Skin of body (tissue), 2 donors: ENCODE measurements around the gene IL34. TPM values are rescaled to one million over a fixed set of nuclear protein-coding genes. Genes with fewer than 3 reads are reported as not detected.
A peak's percentile ranks its signal among the peaks of the same experiment; 100 is the strongest.

Experiments used
- DNase-seq: peaks from one replicate; lab custom pipeline; 2025; lab: John Stamatoyannopoulos, UW
- total RNA-seq: library from RNA; depleted of rRNA; stranded (reverse); fragments of >200 nt; gene quantifications from one replicate; pipeline ENCODE4 v1.2.3, GENCODE V29; 2014

Gene IL34
- total RNA-seq, 1 donor from 2014 or later = 10.2 TPM

- DNase-seq = no peak
These were observed 41.4 kb downstream of the IL34 start for GRCh38 chr16:70687671-70688245.

DNA sequence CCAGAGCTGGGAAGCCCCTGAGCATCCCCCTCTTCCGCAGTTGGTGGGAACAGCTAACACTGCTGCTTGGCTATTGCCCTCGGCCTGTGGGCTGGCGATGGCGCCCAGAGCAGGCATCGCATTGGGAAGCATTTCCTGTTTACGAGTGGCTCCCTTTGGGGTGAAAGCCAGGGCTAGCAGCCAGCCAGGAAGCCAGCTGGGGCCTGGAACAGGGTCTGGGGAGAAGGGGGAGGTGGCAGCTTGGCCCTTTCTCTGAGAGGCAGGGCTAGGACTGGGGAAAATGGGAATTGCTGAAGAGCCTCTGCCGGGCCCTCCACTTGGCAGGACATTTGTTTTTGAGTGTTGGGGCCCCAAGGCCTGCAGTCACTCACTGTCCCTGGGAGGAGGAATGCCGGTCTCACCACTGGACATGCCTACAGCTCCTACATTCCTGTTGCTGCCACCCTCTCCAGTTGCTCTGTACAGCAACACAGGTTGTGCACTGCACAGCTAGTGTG is 41.9 kb downstream of the IL34 start:
- peak; percentile 63 for DNase-seq

- no peak for DNase-seq
These were observed 42.9 kb downstream of the IL34 start for GRCh38 chr16:70689035-70689969.

GRCh38 chr16:70689970-70690891 is 43.9 kb downstream of the IL34 start:
- no peak for DNase-seq

DNA sequence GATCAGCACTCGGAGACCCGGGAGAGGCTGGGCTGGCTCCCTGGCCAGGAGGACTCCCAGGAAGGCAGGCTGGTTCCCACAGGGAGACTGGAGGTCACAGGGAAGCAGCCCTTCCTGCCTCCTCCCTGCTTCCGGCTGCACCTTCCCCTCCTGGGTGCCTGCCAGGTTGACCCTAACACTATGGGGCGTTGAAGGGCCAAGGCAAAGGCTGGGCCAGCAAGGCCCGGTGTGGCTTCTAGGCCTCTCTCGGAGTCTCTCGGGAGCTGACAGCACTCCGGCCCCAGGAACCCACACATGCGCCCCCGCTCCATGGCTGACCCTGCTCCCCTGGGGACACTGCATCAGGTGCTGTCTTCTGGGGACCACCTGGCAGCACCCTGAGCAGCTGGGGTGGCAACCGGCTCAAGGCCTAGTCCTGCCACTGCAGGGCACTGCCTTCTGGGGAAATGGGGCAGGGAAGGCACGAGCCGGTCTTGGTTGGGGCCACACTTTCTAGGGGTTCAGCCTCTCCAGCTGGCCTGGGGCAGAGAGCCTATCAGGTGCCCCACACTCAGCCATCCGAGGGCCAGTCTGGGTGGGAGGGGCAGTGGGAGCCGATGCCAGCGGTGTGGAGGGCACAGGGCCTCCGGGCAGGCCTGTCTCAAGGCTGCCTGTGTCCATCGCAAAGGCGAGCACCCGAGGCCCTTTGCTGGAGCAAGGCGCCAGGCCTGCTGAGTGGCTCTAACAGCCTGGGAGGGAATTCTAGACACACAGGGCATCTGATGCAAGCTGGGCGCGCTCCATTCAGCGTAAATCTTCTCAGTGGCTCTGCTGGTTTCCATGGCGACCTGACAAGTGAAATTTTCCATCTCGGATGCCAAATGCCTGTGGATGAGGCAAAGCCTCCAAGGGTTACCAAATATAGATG is 45.1 kb downstream of the IL34 start:
- peak; percentile 95 for DNase-seq

GRCh38 chr16:70692130-70692872 is 45.9 kb downstream of the IL34 start:
- DNase-seq = peak; percentile 45

- DNase-seq = peak; percentile 36
These were observed 46.7 kb downstream of the IL34 start for GRCh38 chr16:70692873-70693671.

GRCh38 chr16:70694088-70694867 is 47.9 kb downstream of the IL34 start:
- DNase-seq = no peak

DNA sequence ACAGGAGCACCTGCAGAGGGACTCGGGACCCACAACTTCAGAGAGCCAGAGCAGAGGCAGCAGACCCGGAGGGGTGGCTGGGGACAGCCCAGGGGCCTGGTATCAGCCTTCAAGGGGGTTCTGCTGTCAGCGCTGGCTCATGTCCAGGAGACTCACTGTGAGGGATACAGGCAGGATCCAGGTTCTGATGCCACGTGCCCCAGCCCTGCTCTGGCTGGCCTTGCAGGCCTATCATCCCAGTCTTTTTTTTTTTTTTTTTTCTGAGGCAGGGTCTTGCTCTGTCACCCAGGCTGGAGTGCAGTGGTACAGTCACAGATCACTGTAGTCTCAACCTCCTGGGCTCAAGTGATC is 48.5 kb downstream of the IL34 start:
- DNase-seq = no peak

- DNase-seq = no peak
These were observed 49.1 kb downstream of the IL34 start for GRCh38 chr16:70695331-70696070.

DNA sequence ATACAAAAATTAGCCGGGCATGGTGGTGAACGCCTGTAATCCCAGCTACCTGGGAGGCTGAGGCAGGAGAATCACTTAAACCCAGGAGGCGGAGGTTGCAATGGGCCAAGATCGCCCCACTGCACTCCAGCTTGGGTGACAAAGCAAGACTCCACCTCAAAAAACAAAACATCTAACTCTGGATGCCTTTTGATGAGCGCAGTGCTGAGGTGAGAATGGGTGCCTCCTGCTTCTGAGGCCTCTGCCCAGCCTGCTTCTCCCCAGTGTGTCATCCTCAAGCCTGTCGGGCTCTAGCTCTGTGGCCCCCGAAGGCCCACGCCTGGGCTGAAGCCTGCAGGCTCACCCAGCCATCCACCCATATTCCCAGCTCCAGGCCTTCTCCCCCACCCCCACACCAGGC is 50.0 kb downstream of the IL34 start:
- no peak for DNase-seq

GRCh38 chr16:70696952-70697593 is 50.7 kb downstream of the IL34 start:
- DNase-seq = peak; percentile 33

- DNase-seq = no peak
These were observed 51.3 kb downstream of the IL34 start for GRCh38 chr16:70697594-70698170.

- no peak for DNase-seq
These were observed 52.5 kb downstream of the IL34 start for GRCh38 chr16:70698901-70699300.

DNA sequence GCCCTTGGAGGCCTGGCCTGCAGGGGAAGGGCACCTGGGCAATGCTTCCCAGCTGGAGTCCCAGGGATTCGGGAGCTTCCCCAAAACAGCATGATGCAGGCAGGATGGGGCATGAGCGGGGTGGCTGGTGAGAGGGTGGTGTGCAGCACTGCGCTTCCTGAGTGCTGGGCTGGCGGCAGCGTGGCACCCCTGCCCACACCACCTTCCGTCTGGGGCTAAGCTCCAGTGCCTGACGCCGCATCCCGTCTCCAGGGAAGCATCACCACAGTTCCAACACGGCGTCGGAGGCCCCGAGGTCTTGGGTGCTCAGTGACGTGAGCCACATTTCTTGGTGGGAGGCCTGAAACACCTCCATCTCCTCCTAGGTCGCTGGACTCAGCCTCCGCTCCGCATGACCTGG is 53.3 kb downstream of the IL34 start:
- no peak for DNase-seq
